Measurements from ENCODE around the gene GAP43.

GAP43 gene

DNA sequence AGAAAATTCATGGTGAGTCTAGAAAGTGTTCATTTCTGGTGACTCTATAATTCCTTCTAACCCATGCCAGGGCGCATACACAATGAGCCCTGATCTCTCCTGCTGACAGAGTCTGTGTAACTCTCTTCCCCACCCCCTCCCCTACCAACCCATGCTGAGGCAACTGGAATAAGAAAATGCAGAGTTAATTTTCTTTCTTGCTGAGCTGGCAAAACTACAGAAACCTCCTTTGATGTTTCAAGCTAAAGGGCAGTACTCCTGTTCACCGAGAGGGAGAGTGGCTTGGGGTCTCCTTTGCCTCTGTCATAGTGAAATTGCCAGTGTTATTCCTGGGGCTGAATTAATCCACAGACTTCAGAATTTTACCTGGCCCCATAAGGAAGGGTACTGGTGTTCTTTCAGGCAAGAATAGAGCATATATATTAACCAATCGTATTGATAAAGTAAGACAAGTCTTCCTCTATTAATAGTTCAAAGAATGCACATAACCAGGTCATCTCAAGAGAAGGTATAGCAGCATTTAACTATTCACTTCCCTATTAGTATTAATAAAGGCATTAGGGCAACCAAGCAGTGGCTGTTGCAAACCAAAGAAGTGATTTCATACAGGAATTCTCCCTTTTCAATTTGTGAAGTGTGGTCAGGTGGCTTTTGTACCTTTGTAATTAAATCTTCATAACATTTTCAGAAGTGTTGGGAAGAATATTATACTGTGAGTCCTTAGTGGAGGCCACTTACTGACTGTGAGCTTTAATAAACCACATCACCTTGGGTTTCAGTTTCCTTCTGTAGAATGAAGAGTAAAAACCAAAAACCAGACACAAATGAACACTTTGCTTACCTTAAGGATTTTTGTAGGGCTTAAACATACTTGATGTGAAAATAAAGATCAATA, 4.1 kb downstream of the GAP43 start:
- DNase-seq, result no peak

DNA sequence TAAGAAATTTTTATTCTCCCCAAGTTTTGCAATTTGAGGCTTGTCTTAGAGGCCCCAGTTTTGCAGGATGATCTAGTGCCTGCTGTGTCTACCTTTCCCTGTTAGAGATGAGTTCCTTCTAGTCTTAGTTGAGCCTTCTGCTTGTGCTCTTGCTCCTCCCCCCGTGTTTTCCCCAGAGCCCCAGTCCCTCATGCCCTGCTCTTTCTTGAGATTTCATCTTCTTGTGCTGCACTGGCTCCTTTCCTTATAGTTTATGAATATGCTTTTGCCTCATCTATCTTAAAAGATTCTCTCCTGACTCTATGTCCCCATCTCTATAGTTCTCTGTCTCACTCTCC, 4.7 kb downstream of the GAP43 start:
- no peak for DNase-seq

DNA sequence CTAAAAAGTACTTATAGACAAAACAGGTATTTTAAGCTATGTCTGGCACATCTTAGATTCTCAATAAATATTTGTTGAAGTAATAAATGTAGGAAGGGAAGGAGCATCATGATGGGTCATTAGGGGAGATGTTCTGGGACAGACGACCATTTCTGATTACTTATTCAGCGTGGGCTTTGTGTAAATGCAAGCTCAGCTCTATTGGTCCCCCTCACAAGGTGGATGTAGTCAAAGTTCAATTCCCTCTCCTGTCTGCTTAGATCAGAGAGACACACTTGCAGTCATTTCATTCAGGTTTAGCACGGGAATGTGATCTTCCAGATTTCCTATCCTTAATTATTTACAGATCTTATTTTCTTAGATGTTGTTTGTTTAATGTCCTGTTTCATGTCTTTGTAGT, 7.5 kb downstream of the GAP43 start:
- no peak for DNase-seq

DNA sequence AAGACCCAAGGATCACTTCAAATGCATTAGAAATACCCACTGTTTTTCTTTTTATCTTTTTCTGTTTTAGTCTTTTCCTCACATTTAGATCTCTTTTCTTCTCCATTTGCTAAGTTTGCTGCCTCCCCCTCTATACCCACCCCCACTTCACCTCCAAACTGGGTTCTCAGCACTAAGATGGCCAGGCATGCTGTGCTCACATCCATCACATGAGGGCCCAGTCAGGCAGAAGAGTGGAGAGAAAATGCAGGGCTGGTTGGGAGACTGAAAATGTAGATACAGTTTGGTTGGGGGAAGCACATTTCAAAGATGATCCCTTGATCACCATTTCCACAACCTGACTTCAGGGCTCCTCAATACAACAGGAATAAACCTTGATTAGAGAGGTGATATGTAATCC, 8.7 kb downstream of the GAP43 start:
- no peak for DNase-seq

GRCh38 chr3:115633467-115633866, 10.2 kb downstream of the GAP43 start:
- no peak for DNase-seq

- no peak for DNase-seq
Measured at GRCh38 chr3:115634052-115634451, 10.7 kb downstream of the GAP43 start.

GRCh38 chr3:115635406-115635805, 12.1 kb downstream of the GAP43 start:
- no peak for DNase-seq

DNA sequence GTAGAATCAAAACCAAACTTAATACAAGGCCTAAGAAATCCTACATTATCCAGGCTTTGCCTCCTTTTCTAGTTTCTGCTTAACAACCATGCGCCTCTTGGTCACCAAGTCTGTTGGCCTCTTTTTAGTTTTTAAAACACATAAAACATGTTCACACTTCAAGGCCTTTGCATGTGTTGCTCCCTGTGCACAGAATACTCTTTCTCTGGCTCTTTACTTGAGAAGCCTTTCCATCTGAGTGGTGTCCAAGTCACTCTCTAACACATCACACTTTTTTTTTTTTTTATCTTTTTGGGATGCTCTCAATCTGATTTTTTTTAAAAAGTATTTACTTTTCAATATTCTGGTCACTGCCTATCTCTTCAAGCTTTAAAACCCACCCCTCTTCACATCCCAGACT, 14.9 kb downstream of the GAP43 start:
- DNase-seq, result no peak

- no peak for DNase-seq
Measured at GRCh38 chr3:115638991-115639390, 15.7 kb downstream of the GAP43 start.

DNA sequence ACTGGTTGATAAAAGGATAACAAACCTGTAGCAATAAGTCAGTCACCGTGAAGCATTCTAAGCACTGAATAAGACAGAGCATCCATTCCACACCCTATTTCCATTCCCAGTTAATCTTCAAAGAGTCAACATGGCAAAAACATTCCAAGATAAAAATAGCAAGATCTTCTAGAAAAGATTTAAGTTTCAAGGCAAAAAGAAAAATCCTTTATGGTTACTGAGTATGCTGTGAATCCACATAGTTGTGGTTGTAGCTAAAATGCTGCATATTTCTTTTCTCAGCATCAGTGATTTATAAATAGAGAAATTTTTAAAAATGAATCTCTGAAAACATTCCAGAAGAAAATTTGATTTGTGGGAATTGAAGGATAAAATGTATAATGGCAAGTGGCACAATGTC, 21.1 kb downstream of the GAP43 start:
- DNase-seq, result no peak

DNA sequence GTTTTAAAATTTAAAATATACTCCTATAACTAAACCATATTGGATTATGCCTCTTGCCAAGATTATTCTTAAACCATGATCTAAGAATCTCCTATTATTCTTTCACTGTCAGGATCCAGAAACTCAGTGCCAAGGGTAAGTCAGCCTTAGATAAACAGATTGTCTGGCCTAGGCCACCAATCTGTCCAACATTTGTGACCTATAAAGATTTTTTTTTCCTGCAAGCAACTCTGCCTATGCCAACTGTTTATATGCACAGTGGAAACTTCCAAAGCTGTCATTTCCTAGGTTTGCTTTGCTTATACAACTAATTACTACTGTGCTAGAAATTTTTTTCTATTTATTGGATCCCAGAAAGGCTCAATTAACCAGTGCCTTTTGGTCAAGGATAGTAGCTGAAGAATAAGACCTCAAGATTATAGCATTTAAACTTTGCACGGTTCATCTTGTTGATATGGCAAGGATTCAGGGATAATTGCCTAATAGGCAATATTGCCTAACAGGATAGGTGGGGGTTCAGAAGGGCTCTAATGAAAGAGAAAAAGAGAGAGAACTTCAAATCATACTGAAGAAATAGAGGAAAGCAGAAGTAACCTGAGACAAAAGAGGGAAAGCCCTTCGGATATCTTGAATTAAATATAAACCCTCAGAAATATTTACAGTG, 22.8 kb downstream of the GAP43 start:
- no peak for DNase-seq

- DNase-seq, result no peak
Measured at GRCh38 chr3:115648559-115648958, 25.2 kb downstream of the GAP43 start.

GRCh38 chr3:115651087-115651486, 27.8 kb downstream of the GAP43 start:
- peak in 1 of 2 donors; percentile 12 for DNase-seq

GRCh38 chr3:115651599-115651998, 28.3 kb downstream of the GAP43 start:
- no peak for DNase-seq

- DNase-seq, result no peak
Measured at GRCh38 chr3:115652738-115653137, 29.4 kb downstream of the GAP43 start.

DNA sequence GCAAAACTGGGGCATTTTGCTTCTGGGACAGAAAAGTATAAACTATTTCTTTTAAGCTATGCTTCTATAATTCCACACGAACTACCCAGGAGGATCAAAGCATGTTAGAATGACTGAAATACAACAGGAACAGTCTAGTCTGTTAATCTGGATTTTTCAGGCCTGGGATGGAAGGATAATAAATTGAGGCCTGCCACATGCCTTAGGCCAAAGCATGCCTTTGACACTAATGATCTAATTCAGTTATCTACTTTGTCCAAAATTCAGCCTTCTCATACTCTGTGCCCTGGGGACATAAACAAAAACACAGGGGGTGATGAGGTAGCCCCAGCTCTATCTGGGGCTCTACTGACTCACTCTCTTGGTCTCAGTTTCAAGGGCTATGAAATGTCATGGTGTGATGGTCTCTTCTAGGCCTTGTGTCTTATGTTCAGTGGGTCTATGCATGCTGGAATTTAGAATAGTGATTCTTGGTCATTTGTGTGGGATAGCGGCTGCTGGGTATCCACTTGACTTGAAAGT, 32.5 kb downstream of the GAP43 start:
- no peak for DNase-seq

- no peak for DNase-seq
Measured at GRCh38 chr3:115657168-115657567, 33.9 kb downstream of the GAP43 start.

- DNase-seq, result no peak
Measured at GRCh38 chr3:115658032-115658336, 34.7 kb downstream of the GAP43 start.

DNA sequence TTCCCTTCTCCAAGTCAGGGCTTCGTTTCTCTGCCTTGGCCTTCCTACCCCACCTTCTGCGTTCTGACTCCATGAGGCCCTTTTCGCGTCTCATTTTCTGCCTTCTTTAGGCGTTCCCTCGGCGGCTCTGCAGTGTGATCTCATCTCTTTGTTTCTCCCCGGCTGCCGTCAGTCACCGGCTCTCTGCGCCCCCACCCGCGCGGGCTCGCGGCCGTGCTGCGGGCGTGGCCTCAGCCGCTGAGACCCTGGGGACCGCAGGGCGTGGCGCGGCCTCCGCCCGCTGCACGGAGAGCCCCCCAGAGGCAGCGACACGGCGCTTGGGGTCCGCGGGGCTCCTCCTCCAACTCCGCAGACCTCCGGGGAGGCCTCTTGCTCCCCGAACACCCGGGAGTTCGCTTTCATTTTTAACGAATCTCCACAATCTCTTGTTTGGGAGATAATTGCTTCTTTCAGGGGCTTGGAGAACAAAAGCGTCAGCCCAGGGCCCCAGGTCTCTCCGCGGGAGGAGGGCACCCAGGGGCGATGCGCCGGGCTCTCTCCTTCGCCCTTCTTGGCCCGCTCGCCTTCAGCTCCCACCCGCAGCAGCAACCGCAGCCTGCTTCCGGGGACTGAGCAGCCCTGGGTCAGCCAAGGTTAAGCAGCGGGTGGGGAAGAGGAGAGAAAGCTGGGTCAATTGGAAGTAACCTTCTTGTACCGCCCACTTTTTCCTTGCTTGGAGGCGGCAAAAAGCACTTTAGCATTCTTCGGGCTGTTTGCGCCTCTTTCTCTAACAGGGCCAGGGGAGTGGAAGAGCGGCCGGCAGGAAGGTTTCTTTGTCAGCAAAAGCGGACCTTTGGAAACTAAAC, 35.2 kb downstream of the GAP43 start:
- DNase-seq, result peak; percentile 65 to 76

DNA sequence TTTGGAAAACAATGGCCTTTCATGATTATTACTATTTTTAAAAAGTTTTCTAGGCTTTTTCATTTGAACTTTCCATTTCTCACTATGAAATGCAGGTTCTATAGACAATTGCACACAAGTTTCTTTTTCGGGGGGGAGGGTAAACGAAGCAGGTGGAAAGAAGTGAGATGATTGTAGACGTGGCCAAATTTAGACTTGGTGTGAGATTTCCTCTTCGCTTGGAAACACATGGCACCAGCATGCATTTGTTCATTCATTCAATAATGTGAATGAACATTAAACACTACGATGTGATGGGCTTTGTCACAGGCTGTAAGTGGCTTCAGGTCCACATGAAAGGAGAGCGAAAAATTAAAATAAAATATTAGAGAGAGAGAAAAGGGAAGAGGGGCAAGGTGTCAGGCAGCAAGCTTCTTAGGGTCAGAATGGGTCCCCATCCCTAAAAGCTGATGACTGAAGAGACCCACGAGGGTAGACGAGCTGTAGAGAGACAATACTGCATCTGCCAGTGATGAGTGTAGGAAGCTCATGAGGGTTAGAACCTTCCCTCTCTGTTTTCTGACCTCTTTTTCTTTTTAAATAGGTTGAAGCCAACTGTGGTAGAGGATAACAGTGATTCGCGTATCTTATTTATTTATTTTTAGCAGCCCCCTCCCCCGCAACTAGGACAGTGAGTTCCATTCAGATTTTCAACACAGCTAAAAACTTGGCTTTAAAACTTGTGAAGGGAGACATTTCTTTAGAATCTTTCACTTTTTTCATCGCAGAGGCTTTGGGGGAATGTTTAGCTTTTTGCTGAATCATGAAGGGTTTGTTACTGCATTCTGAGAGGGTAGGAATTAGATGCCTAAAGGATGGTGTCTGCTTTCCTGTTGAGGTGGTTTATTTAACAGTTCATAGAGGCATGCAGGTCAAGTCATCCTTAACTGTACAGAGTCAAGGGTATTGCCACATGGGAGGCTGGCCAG, 36.2 kb downstream of the GAP43 start:
- no peak for DNase-seq

GRCh38 chr3:115660646-115661337, 37.5 kb downstream of the GAP43 start:
- no peak for DNase-seq

- DNase-seq, result no peak
Measured at GRCh38 chr3:115662356-115662755, 39.0 kb downstream of the GAP43 start.
